K562 (cell line): Measurements from ENCODE around the gene TEX48. TPM values are rescaled to one million over a fixed set of nuclear protein-coding genes. Genes with fewer than 3 reads are reported as not detected.

Experiments used
- ATAC-seq: fragments of 200-7000 bp; cut with Tn5 transposase; 3 replicates; pipeline ENCODE4 v1.9.1; 2020; ENCODE audit warnings: moderate library complexity
- BruUV-seq: library from RNA; stranded (reverse); fragments of 400-500 nt; replicated peaks from 2 replicates; lab custom pipeline; 2021; lab: Mats Ljungman, UMichigan
- CTCF ChIA-PET: fragments of 300-600 bp; formaldehyde crosslinking; extraction: SDS; loops from one replicate; lab custom pipeline; 2021; ENCODE audit warnings: low intra/inter-chr PET ratio; lab: Yijun Ruan, JAX
- POLR2A ChIA-PET: fragments of 300-600, 350-650 bp; sonication (Branson Sonifier 250); formaldehyde crosslinking; extraction: SDS; loops from one replicate; lab custom pipeline; 2021; ENCODE audit warnings: antibody characterized with exemption, inconsistent platforms; lab: Yijun Ruan, JAX
- DNase-seq, 4 experiments: peaks; one replicate each; pipeline versions ENCODE4 v3.0.0 to v3.0.0-alpha.2; 2011 to 2018; ENCODE audit warnings: low spot score in 3 of 4, mixed read lengths in 3 of 4; ENCODE audit errors: extremely low read depth in 1 of 4
- FAIRE-seq: peaks from 2 replicates; lab custom pipeline; 2011; peaks lifted over from hg19 to GRCh38; lab: Jason Lieb, UNC
- H2AFZ ChIP-seq: 2 replicates; pipeline ENCODE4 v1.6.0; 2011; ENCODE audit warnings: low read depth, low read length, control low read depth, inconsistent platforms
- H3K27ac ChIP-seq: fragments of 200-600 bp; 3 replicates; pipeline ENCODE4 v1.8.0; 2011; ENCODE audit warnings: low read depth, mild to moderate bottlenecking, control low read depth, inconsistent platforms, low read length, moderate library complexity, mixed read lengths; ENCODE audit errors: extremely low read depth
- H3K27me3 ChIP-seq, 2 experiments: fragments of 300-600 bp in 1 of 2; 2 replicates in 1 of 2; 3 replicates in 1 of 2; pipeline versions ENCODE4 v1.6.0 to v1.8.0; 2011; ENCODE audit warnings: inconsistent platforms in 2 of 2, low read length in 2 of 2, mild to moderate bottlenecking in 1 of 2, mixed read lengths in 1 of 2, moderate library complexity in 1 of 2; ENCODE audit not compliant: control insufficient read depth in 2 of 2, insufficient read depth in 2 of 2
- H3K36me3 ChIP-seq: fragments of 300-600 bp; 3 replicates; pipeline ENCODE4 v1.8.0; 2011; ENCODE audit warnings: mild to moderate bottlenecking, low read length, inconsistent platforms; ENCODE audit not compliant: control insufficient read depth, insufficient read depth
- H3K4me1 ChIP-seq, 2 experiments: fragments of 200-600 bp in 1 of 2; replicated peaks in 1 of 2; 2 replicates in 1 of 2; 3 replicates in 1 of 2; pipeline versions ENCODE4 v1.5.1 to v1.8.0; 2011; ENCODE audit warnings: inconsistent platforms in 2 of 2, low read length in 2 of 2, mild to moderate bottlenecking in 1 of 2, mixed read lengths in 1 of 2, moderate library complexity in 1 of 2; ENCODE audit not compliant: control insufficient read depth in 2 of 2, insufficient read depth in 2 of 2
- H3K4me2 ChIP-seq: 2 replicates; pipeline ENCODE4 v1.6.1; 2011; ENCODE audit warnings: low read length, control low read depth, inconsistent platforms, mixed read lengths; ENCODE audit not compliant: insufficient read depth
- H3K4me3 ChIP-seq: fragments of 200-600 bp; sonication (generic), shearing (Covaris generic); 2 replicates; pipeline ENCODE4 v1.5.1; 2016; ENCODE audit warnings: control low read depth, inconsistent platforms
- H3K79me2 ChIP-seq: fragments of 200-600 bp; 3 replicates; pipeline ENCODE4 v1.8.0; 2011; ENCODE audit warnings: low read length, inconsistent platforms; ENCODE audit not compliant: control insufficient read depth, insufficient read depth
- H3K9ac ChIP-seq, 2 experiments: 2 replicates each; pipeline versions ENCODE4 v1.6.0 to v1.6.1; 2011; ENCODE audit warnings: low read depth in 2 of 2, low read length in 2 of 2, control low read depth in 1 of 2, inconsistent platforms in 1 of 2, mild to moderate bottlenecking in 1 of 2, mixed read lengths in 1 of 2; ENCODE audit not compliant: insufficient read depth in 1 of 2
- H3K9me1 ChIP-seq: one replicate; pipeline ENCODE4 v1.6.0; 2011; ENCODE audit warnings: inconsistent platforms, mild to moderate bottlenecking, low read length, moderate library complexity; ENCODE audit not compliant: control insufficient read depth, insufficient read depth
- H3K9me3 ChIP-seq: replicated peaks from 2 replicates; pipeline ENCODE4 v1.5.1; 2011; ENCODE audit warnings: low read depth, low read length, inconsistent platforms; ENCODE audit not compliant: control insufficient read depth, insufficient read depth
- H4K20me1 ChIP-seq: replicated peaks from 2 replicates; pipeline ENCODE4 v1.6.1; 2011; ENCODE audit warnings: low read length, inconsistent platforms, mixed read lengths; ENCODE audit not compliant: control insufficient read depth, insufficient read depth
- BRF1 ChIP-seq: IDR thresholded peaks from 3 replicates; pipeline ENCODE4 v1.6.1; 2011; ENCODE audit warnings: borderline replicate concordance, mild to moderate bottlenecking; ENCODE audit not compliant: insufficient read length; ENCODE audit errors: extremely low read depth
- C11orf30 ChIP-seq: fragments of 450-650 bp; IDR thresholded peaks from 2 replicates; pipeline ENCODE4 v1.6.1; 2016; ENCODE audit warnings: low read depth, mild to moderate bottlenecking
- DDX20 ChIP-seq: fragments of 450-650 bp; IDR thresholded peaks from 2 replicates; pipeline ENCODE4 v1.6.1; 2016; ENCODE audit warnings: missing genetic modification characterization, low read depth, mild to moderate bottlenecking, missing compliant biosample characterization, moderate library complexity
- DLX4 ChIP-seq: fragments of 250-450 bp; sonication (Bioruptor Pico); IDR thresholded peaks from 2 replicates; pipeline ENCODE4 v1.6.1; 2021; ENCODE audit warnings: mild to moderate bottlenecking
- E2F5 ChIP-seq: sonication (generic); formaldehyde crosslinking; IDR thresholded peaks from 2 replicates; pipeline ENCODE4 v1.8.0; 2022; ENCODE audit warnings: mild to moderate bottlenecking, missing genetic modification reagents
- EGR1 ChIP-seq: fragments of 450-650 bp; conservative IDR thresholded peaks from 2 replicates; pipeline ENCODE4 v1.6.1; 2017; ENCODE audit warnings: mild to moderate bottlenecking
- HOMEZ ChIP-seq: fragments of 250-450 bp; sonication (Bioruptor Pico); IDR thresholded peaks from 2 replicates; pipeline ENCODE4 v1.4.0; 2020; ENCODE audit warnings: mild to moderate bottlenecking, moderate library complexity
- MIER1 ChIP-seq: fragments of 450-650 bp; IDR thresholded peaks from 2 replicates; pipeline ENCODE4 v1.6.1; 2016; ENCODE audit warnings: antibody characterized with exemption, mild to moderate bottlenecking, low read depth
- NR2C2 ChIP-seq, 2 experiments: fragments of 200-800 bp in 1 of 2; sonication (Bioruptor generic) in 1 of 2; sonication (generic) in 1 of 2; formaldehyde crosslinking in 1 of 2; IDR thresholded peaks; 2 replicates each; pipeline versions ENCODE4 v1.6.1 to v1.8.0; 2016 to 2022; ENCODE audit warnings: mild to moderate bottlenecking in 1 of 2, missing compliant biosample characterization in 1 of 2, missing genetic modification characterization in 1 of 2, missing genetic modification reagents in 1 of 2
- XRCC3 ChIP-seq: fragments of 450-650 bp; IDR thresholded peaks from 2 replicates; pipeline ENCODE4 v1.6.1; 2017; ENCODE audit warnings: mild to moderate bottlenecking, moderate library complexity
- ZNF507 ChIP-seq: conservative IDR thresholded peaks from 2 replicates; pipeline ENCODE4 v1.6.1; 2017; ENCODE audit warnings: missing genetic modification characterization, missing compliant biosample characterization
- ZNF644 ChIP-seq: fragments of 200-800 bp; sonication (Bioruptor generic); IDR thresholded peaks from 2 replicates; pipeline ENCODE4 v1.6.1; 2016; ENCODE audit warnings: low read depth, missing genetic modification characterization, missing compliant biosample characterization
- ZNF695 ChIP-seq: fragments of 450-650 bp; formaldehyde crosslinking; IDR thresholded peaks from 2 replicates; pipeline ENCODE4 v1.4.0; 2020; ENCODE audit warnings: mild to moderate bottlenecking, moderate library complexity
- WGBS: fragments of 100-300 bp; shearing (Covaris generic); methylation state at CpG from one replicate; pipeline ENCODE4 v1.1.6; 2016; ENCODE audit warnings: low coverage, mixed read lengths; ENCODE audit not compliant: insufficient coverage; ENCODE audit errors: missing lambda C conversion rate; 5-methylcytosine and 5-hydroxymethylcytosine counted together
- in situ Hi-C: fragments of 300-500 bp; cut with MboI; formaldehyde crosslinking; loops from 4 replicates; pipeline ENCODE4 v1.15.0; 2018; ENCODE audit warnings: inconsistent platforms, mixed read lengths
- intact Hi-C: fragments of 100-400 bp; cut with micrococcal nuclease; formaldehyde crosslinking; loops from 2 replicates; pipeline ENCODE4 v1.14.2; 2022
- polyA plus RNA-seq, 8 experiments: library from polyadenylated mRNA; depleted of rRNA in 4 of 8; stranded (reverse) in 5 of 8; unstranded in 3 of 8; fragments of >200 nt; fragmentation: Nextera tagmentation in 2 of 8; fragmentation: Illumina TruSeq in 1 of 8; extraction: Ambion mirVana in 2 of 8; extraction: Trizol in 1 of 8; gene quantifications; 2 replicates each; pipeline versions ENCODE4 v1.2.1 to v1.2.3, GENCODE V29; 2011 to 2014; ENCODE audit warnings: inconsistent platforms in 1 of 8, missing spikeins in 1 of 8
- total RNA-seq, 7 experiments: library from RNA; depleted of rRNA in 6 of 7; stranded (reverse); fragments of >200 nt in 6 of 7; fragmentation: Illumina TruSeq in 2 of 7; extraction: Trizol in 2 of 7; gene quantifications; 2 replicates each; pipeline versions ENCODE4 v1.2.1 to v1.2.3, GENCODE V29; 2011 to 2021; ENCODE audit warnings: low replicate concordance in 1 of 7

The TEX48 gene
- total and polyA plus RNA-seq, 9 of the 15 experiments (the other 6 are each of a cell fraction or from before 2014, with no cell fraction given): not detected

- POLR2A ChIA-PET: interaction anchor here (2.7 kb wide), 1 partner anchor 9 kb away, joined by 7 read pairs; no protein-coding TSS in a partner anchor
- Histone ChIP-seq H3K4me2 (no peak overlapping the region), H2AFZ (no peak overlapping the region), H3K9me3 (no peaks in the 10 kb centered on the region; the same call in 1 of the 2 replicates), H3K9me1 (no peaks in the 10 kb centered on the region), H3K4me1 (no peaks in the 10 kb centered on the region), H4K20me1 (no peaks in the 10 kb centered on the region), H3K9ac (no peak overlapping the region), H3K36me3 (peaks cover 36% of the 10 kb centered on the region; the same call in 2 of the 3 replicates), H3K27me3 (no peaks in the 10 kb centered on the region), H3K79me2 (no peaks in the 10 kb centered on the region), H3K27ac (no peak overlapping the region), H3K4me3 (no peak overlapping the region)
- CTCF ChIA-PET: no interaction called here
- TF ChIP-seq DLX4 (no peak), ZNF507 (no peak), BRF1 (no peak)
- intact Hi-C loops (no loop called here), in situ Hi-C loops (no loop called here)
- 84% methylated on average over 5 of the region's 5 CpGs for WGBS
- ATAC-seq: no peak
- FAIRE-seq: no peak
- no peak for DNase-seq
- no TSS peak for BruUV-seq
Observed at GRCh38 chr9:114643896-114644295, 38.1 kb downstream of the TEX48 start.

DNA sequence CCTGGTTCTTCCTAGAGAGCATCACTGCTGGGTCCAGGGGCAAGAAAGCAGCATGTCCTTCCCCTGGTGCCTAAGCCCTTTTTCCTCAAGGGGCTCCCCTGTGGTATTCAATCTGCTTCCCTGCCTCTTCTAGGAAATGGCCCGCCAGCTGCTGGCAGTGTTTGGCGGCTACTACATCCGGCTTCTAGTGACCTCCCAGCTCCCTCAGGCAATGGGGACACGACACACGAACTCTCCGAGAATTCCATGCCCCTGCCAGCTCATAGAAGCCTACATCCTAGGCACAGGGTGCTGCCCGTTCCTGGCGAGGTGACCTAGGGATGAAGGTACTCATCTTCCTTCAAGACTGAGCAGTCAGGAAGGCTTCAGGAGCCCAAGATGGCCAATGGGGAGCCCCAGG, 39.0 kb downstream of the TEX48 start:
- no peaks in the 10 kb centered on the region for H3K27me3 ChIP-seq
- POLR2A ChIA-PET: interaction anchor here (0.7 to 2.7 kb wide), 3 partner anchors 9 to 17 kb away, joined by 3 to 7 read pairs (median 3); no protein-coding TSS in a partner anchor
- intact Hi-C loops (no loop called here), in situ Hi-C loops (no loop called here)
- H3K27ac ChIP-seq: no peak overlapping the region
- no peak for FAIRE-seq
- no peaks in the 10 kb centered on the region for H3K79me2 ChIP-seq
- no peak for DNase-seq
- CTCF ChIA-PET: no interaction called here
- H3K4me3 ChIP-seq: no peak overlapping the region
- no peak for ATAC-seq
- H3K9me1 ChIP-seq: no peaks in the 10 kb centered on the region
- no peak overlapping the region for H2AFZ ChIP-seq
- no peaks in the 10 kb centered on the region for H3K4me1 ChIP-seq
- H3K36me3 ChIP-seq: peaks cover 36% of the 10 kb centered on the region; the same call in 2 of the 3 replicates
- BruUV-seq: no TSS peak
- no peak overlapping the region for H3K4me2 ChIP-seq
- H3K9me3 ChIP-seq: no peaks in the 10 kb centered on the region; the same call in 1 of the 2 replicates
- WGBS: 83% methylated on average over 7 of the region's 8 CpGs
- no peak overlapping the region; a peak in 1 of 4 replicates for H3K9ac ChIP-seq
- no peaks in the 10 kb centered on the region for H4K20me1 ChIP-seq
- TF ChIP-seq DDX20 (tag): no peak
- TF ChIP-seq EGR1: no peak
- no peak for TF ChIP-seq MIER1
- no peak for TF ChIP-seq ZNF644 (tag)
- TF ChIP-seq ZNF695 (CRISPR knock-in tag): no peak
- TF ChIP-seq XRCC3: no peak
- TF ChIP-seq E2F5 (CRISPR knock-in tag): no peak
- TF ChIP-seq HOMEZ (CRISPR knock-in tag): no peak
- no peak for TF ChIP-seq C11orf30
- no peak for TF ChIP-seq NR2C2 (CRISPR knock-in tag; IDR thresholded peaks at IDR 0.05)
- no peak for TF ChIP-seq NR2C2 (tag; IDR thresholded peaks at IDR 0.05)
